Measurements from ENCODE around the gene NFS1.

NFS1 gene

GRCh38 chr20:35673884-35674283 lies 25.3 kb downstream of the NFS1 start:
- no peak for DNase-seq (ENCODE audit: low read depth)

- no peak for DNase-seq (ENCODE audit: low read depth)
Observed at GRCh38 chr20:35669681-35670080, 29.5 kb downstream of the NFS1 start.

GRCh38 chr20:35669221-35669620 lies 29.9 kb downstream of the NFS1 start:
- DNase-seq (ENCODE audit: low read depth) = no peak

- no peak for DNase-seq (ENCODE audit: low read depth)
Observed at GRCh38 chr20:35665949-35666288, 33.2 kb downstream of the NFS1 start.

- peak; percentile 82 for DNase-seq (ENCODE audit: low read depth)
Observed at GRCh38 chr20:35664466-35665206, 34.5 kb downstream of the NFS1 start, which contains the start of the genes CPNE1 and RBM12. Gene CPNE1, minus strand, starts transcription at chr20:35664900. Its CDS starts 31,977 bp downstream, at chr20:35632923. Gene RBM12, minus strand, starts transcription at chr20:35664900. Its CDS starts 9,578 bp downstream, at chr20:35655322.

- peak; percentile 27 for DNase-seq (ENCODE audit: low read depth)
Observed at GRCh38 chr20:35663516-35664465, 35.4 kb downstream of the NFS1 start.

- no peak for DNase-seq (ENCODE audit: low read depth)
Observed at GRCh38 chr20:35662551-35662950, 36.6 kb downstream of the NFS1 start.

GRCh38 chr20:35661908-35662307 lies 37.2 kb downstream of the NFS1 start:
- no peak for DNase-seq (ENCODE audit: low read depth)

GRCh38 chr20:35661053-35661452 lies 38.1 kb downstream of the NFS1 start:
- DNase-seq (ENCODE audit: low read depth) = no peak

- no peak for DNase-seq (ENCODE audit: low read depth)
Observed at GRCh38 chr20:35660122-35660937, 38.8 kb downstream of the NFS1 start.

GRCh38 chr20:35657271-35657670 lies 41.9 kb downstream of the NFS1 start:
- DNase-seq (ENCODE audit: low read depth) = no peak

GRCh38 chr20:35654415-35654814 lies 44.7 kb downstream of the NFS1 start:
- DNase-seq (ENCODE audit: low read depth) = no peak

GRCh38 chr20:35653893-35654292 lies 45.3 kb downstream of the NFS1 start:
- DNase-seq (ENCODE audit: low read depth) = no peak

- DNase-seq (ENCODE audit: low read depth) = no peak
Observed at GRCh38 chr20:35653430-35653734, 45.8 kb downstream of the NFS1 start.

- DNase-seq (ENCODE audit: low read depth) = no peak
Observed at GRCh38 chr20:35652641-35653429, 46.3 kb downstream of the NFS1 start.

GRCh38 chr20:35651958-35652357 lies 47.2 kb downstream of the NFS1 start:
- DNase-seq (ENCODE audit: low read depth) = no peak

- no peak for DNase-seq (ENCODE audit: low read depth)
Observed at GRCh38 chr20:35650632-35651031, 48.5 kb downstream of the NFS1 start.

- no peak for DNase-seq (ENCODE audit: low read depth)
Observed at GRCh38 chr20:35648836-35649235, 50.3 kb downstream of the NFS1 start.

- DNase-seq (ENCODE audit: low read depth) = no peak
Observed at GRCh38 chr20:35644806-35645205, 54.3 kb downstream of the NFS1 start.

GRCh38 chr20:35643045-35643444 lies 56.1 kb downstream of the NFS1 start:
- DNase-seq (ENCODE audit: low read depth) = no peak

- DNase-seq (ENCODE audit: low read depth) = no peak
Observed at GRCh38 chr20:35641743-35642142, 57.4 kb downstream of the NFS1 start.

GRCh38 chr20:35640724-35641123 lies 58.4 kb downstream of the NFS1 start:
- DNase-seq (ENCODE audit: low read depth) = no peak
